ENCODE data around the gene ISLR. TPM values are rescaled to one million over a fixed set of nuclear protein-coding genes. Genes with fewer than 3 reads are reported as not detected.

ISLR gene
- total RNA-seq, 6 experiments from 2014 or later = 1.7 to 6.3 (median 1.9) TPM

GRCh38 chr15:74171965-74172541 lies 1.5 kb upstream of the ISLR start:
- Mint-ChIP-seq H3K27me3 (ENCODE audit: insufficient read depth) (peaks cover 8% of the 10 kb centered on the region), H3K4me3 (no peak overlapping the region), H3K36me3 (ENCODE audit: low read depth) (no peaks in the 10 kb centered on the region), H3K27ac (no peak overlapping the region), H3K9me3 (no peaks in the 10 kb centered on the region), H3K4me1 (ENCODE audit: low read depth) (peaks cover 28% of the 10 kb centered on the region)
- TF ChIP-seq, protein P1, sequence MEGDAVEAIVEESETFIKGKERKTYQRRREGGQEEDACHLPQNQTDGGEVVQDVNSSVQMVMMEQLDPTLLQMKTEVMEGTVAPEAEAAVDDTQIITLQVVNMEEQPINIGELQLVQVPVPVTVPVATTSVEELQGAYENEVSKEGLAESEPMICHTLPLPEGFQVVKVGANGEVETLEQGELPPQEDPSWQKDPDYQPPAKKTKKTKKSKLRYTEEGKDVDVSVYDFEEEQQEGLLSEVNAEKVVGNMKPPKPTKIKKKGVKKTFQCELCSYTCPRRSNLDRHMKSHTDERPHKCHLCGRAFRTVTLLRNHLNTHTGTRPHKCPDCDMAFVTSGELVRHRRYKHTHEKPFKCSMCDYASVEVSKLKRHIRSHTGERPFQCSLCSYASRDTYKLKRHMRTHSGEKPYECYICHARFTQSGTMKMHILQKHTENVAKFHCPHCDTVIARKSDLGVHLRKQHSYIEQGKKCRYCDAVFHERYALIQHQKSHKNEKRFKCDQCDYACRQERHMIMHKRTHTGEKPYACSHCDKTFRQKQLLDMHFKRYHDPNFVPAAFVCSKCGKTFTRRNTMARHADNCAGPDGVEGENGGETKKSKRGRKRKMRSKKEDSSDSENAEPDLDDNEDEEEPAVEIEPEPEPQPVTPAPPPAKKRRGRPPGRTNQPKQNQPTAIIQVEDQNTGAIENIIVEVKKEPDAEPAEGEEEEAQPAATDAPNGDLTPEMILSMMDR (IDR thresholded peaks at IDR 0.05) = no peak
- DNase-seq = no peak

GRCh38 chr15:74172701-74173379 lies 670 bp upstream of the ISLR start:
- Mint-ChIP-seq H3K4me1 (ENCODE audit: low read depth) (peaks cover 36% of the 10 kb centered on the region), H3K4me3 (peak overlapping the region; percentile 14; the same call in 1 of the 2 replicates), H3K27ac (peak overlapping the region; percentile 36; the same call in 1 of the 2 replicates), H3K27me3 (ENCODE audit: insufficient read depth) (peaks cover 8% of the 10 kb centered on the region), H3K9me3 (no peaks in the 10 kb centered on the region), H3K36me3 (ENCODE audit: low read depth) (no peaks in the 10 kb centered on the region)
- no peak for DNase-seq
- TF ChIP-seq, protein P1 (IDR thresholded peaks at IDR 0.05) = no peak

DNA sequence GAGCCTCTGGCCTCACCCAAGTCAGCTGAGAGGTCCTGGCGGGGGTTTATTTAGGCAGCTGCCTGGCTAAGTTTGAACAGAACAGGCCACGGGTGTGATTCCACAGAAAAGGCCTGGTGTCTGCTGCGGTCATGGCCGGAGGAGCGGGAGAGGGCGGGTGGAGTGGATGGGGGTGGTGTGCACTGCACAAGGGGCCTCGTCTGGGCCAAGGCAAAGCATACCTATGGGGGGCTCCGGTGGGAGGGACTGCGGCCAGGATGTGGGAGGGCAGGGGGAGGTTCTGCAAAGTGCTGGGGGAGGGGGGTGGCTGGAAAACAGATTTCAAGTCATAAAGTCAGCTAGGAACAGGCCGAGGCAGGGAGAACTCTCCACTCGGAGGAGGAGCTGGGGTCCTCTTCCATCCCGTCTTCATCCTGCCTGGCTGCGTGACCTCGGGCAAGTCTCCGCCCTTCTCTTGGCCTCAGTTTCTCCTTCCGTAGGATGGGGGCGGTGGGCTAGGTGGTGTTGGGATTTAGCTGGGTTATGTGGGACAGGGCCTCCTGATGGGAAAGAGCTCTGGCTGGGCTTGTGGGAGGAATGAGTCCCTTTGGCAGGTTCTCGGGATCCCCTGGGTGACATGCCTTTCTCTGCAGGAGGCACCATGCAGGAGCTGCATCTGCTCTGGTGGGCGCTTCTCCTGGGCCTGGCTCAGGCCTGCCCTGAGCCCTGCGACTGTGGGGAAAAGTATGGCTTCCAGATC lies 878 bp downstream of the ISLR start:
- no peaks in the 10 kb centered on the region for H3K36me3 Mint-ChIP-seq (ENCODE audit: low read depth)
- DNase-seq = no peak
- TF ChIP-seq, protein P1 (IDR thresholded peaks at IDR 0.05) = no peak
- H3K4me3 Mint-ChIP-seq = no peak overlapping the region
- H3K4me1 Mint-ChIP-seq (ENCODE audit: low read depth) = peaks cover 51% of the 10 kb centered on the region
- peaks cover 3% of the 10 kb centered on the region; the same call in 1 of the 2 replicates for H3K27me3 Mint-ChIP-seq (ENCODE audit: insufficient read depth)
- no peaks in the 10 kb centered on the region for H3K9me3 Mint-ChIP-seq
- H3K27ac Mint-ChIP-seq = no peak overlapping the region

- no peaks in the 10 kb centered on the region for H3K36me3 Mint-ChIP-seq (ENCODE audit: low read depth)
- peaks cover 3% of the 10 kb centered on the region; the same call in 1 of the 2 replicates for H3K27me3 Mint-ChIP-seq (ENCODE audit: insufficient read depth)
- no peaks in the 10 kb centered on the region for H3K9me3 Mint-ChIP-seq
- TF ChIP-seq, protein P1 (IDR thresholded peaks at IDR 0.05) = no peak
- H3K27ac Mint-ChIP-seq = no peak overlapping the region
- no peak for DNase-seq
- H3K4me3 Mint-ChIP-seq = no peak overlapping the region
- H3K4me1 Mint-ChIP-seq (ENCODE audit: low read depth) = peaks cover 56% of the 10 kb centered on the region
These were observed 1.4 kb downstream of the ISLR start for GRCh38 chr15:74174958-74175253.

GRCh38 chr15:74175271-74176191 lies 2.0 kb downstream of the ISLR start:
- Mint-ChIP-seq H3K4me3 (no peak overlapping the region), H3K4me1 (ENCODE audit: low read depth) (peaks cover 62% of the 10 kb centered on the region), H3K36me3 (ENCODE audit: low read depth) (no peaks in the 10 kb centered on the region), H3K9me3 (no peaks in the 10 kb centered on the region), H3K27me3 (ENCODE audit: insufficient read depth) (peaks cover 3% of the 10 kb centered on the region; the same call in 1 of the 2 replicates), H3K27ac (no peak overlapping the region)
- DNase-seq = no peak
- TF ChIP-seq, protein P1 (IDR thresholded peaks at IDR 0.05) = no peak

All from HFFc6 (cell line).